Esophagus muscularis mucosa (tissue), 4 donors: ENCODE data around the gene SPON2. TPM values are rescaled to one million over a fixed set of nuclear protein-coding genes. Genes with fewer than 3 reads are reported as not detected.

ENCODE experiments used
- DNase-seq: peaks from one replicate; pipeline ENCODE4 v3.0.0-alpha.2; 2017; ENCODE audit errors: extremely low spot score
- H3K27ac ChIP-seq, 4 donors: fragments of 200-600 bp; sonication (generic); replicated peaks in 1 of 4; 1 replicate in 3 of 4; 2 replicates in 1 of 4; pipeline ENCODE4 v1.5.1; 2016 to 2019; ENCODE audit warnings: mild to moderate bottlenecking in 1 of 4
- H3K27me3 ChIP-seq, 4 donors: fragments of 200-600 bp; sonication (generic); one replicate each; pipeline versions ENCODE4 v1.5.1 to v1.6.0; 2016 to 2019
- H3K36me3 ChIP-seq, 4 donors: fragments of 200-600 bp; sonication (generic); one replicate each; pipeline ENCODE4 v1.5.1; 2016 to 2019
- H3K4me1 ChIP-seq, 4 donors: fragments of 200-600 bp; sonication (generic); one replicate each; pipeline ENCODE4 v1.5.1; 2016 to 2019
- H3K4me3 ChIP-seq, 4 donors: fragments of 200-600 bp; sonication (generic); 1 replicate in 2 of 4; 2 replicates in 2 of 4; pipeline ENCODE4 v1.5.1; 2016 to 2019; ENCODE audit warnings: mild to moderate bottlenecking in 4 of 4, moderate library complexity in 1 of 4
- H3K9me3 ChIP-seq, 4 donors: fragments of 200-600 bp; sonication (generic); 1 replicate in 3 of 4; 2 replicates in 1 of 4; pipeline ENCODE4 v1.5.1; 2016 to 2019
- CTCF ChIP-seq, 3 experiments: fragments of 200-600 bp in 2 of 3; fragments of 450-650 bp in 1 of 3; sonication (generic) in 2 of 3; IDR thresholded peaks; one replicate each; pipeline ENCODE4 v1.5.1; 2017 to 2019; ENCODE audit warnings: antibody characterized with exemption in 3 of 3, mild to moderate bottlenecking in 2 of 3, moderate library complexity in 1 of 3
- EP300 ChIP-seq: sonication (generic); formaldehyde crosslinking; IDR thresholded peaks from one replicate; pipeline ENCODE4 v1.6.1; 2017; ENCODE audit warnings: antibody characterized with exemption
- POLR2A ChIP-seq: fragments of 450-650 bp; IDR thresholded peaks from one replicate; pipeline ENCODE4 v1.6.1; 2017; ENCODE audit warnings: antibody characterized with exemption, moderate library complexity, mild to moderate bottlenecking, low read depth
- POLR2AphosphoS5 ChIP-seq, 2 donors: sonication (generic); formaldehyde crosslinking; IDR thresholded peaks; one replicate each; pipeline ENCODE4 v1.6.1; 2017; ENCODE audit warnings: antibody characterized with exemption in 2 of 2
- WGBS: methylation state at CpG from one replicate; pipeline ENCODE4 v1.1.5; 2018; 5-methylcytosine and 5-hydroxymethylcytosine counted together
- intact Hi-C: fragments of 100-400 bp; cut with DNase I; formaldehyde crosslinking; loops from one replicate; pipeline ENCODE4 v1.15.1; 2023
- total RNA-seq, 4 donors: library from RNA; depleted of rRNA; stranded (reverse); fragments of >200 nt; gene quantifications; one replicate each; pipeline versions ENCODE4 v1.1.0 to v1.2.1, GENCODE V29; 2016

Gene SPON2
- total RNA-seq, 4 donors from 2014 or later: 21.3 to 72.9 (median 58.3) TPM

GRCh38 chr4:1169691-1170096, 2.7 kb downstream of the SPON2 start:
- DNase-seq: peak; percentile 87
- intact Hi-C loops: loop anchor here (5.0 to 10.0 kb wide), 2 partner anchors 43 to 175 kb away; partner anchors contain the start of gene UVSSA
- H3K9me3 ChIP-seq: no peaks in the 10 kb centered on the region
- no CpG with 5 or more reads among the region's 13 CpGs for WGBS
- TF ChIP-seq POLR2AphosphoS5 (IDR thresholded peaks at IDR 0.05): no peak
- no peak for TF ChIP-seq EP300
- TF ChIP-seq POLR2A: no peak
- TF ChIP-seq CTCF (IDR thresholded peaks at IDR 0.05): no peak
- H3K4me3 ChIP-seq: no peak overlapping the region
- H3K4me1 ChIP-seq: peaks cover 47 to 58% (median 56%) of the 10 kb centered on the region in 4 donors
- H3K36me3 ChIP-seq: peaks cover 0 to 8% (median 0%) of the 10 kb centered on the region in 4 donors
- no peak overlapping the region for H3K27ac ChIP-seq
- peaks cover 8 to 49% (median 26%) of the 10 kb centered on the region in 4 donors for H3K27me3 ChIP-seq

GRCh38 chr4:1169171-1169671, 3.2 kb downstream of the SPON2 start:
- peaks cover 0 to 8% (median 0%) of the 10 kb centered on the region in 4 donors for H3K36me3 ChIP-seq
- intact Hi-C loops: loop anchor here (5.0 to 10.0 kb wide), 2 partner anchors 43 to 176 kb away; partner anchors contain the start of gene UVSSA
- H3K9me3 ChIP-seq: no peaks in the 10 kb centered on the region
- no peak overlapping the region for H3K27ac ChIP-seq
- 80% methylated on average over 1 of the region's 17 CpGs for WGBS
- peaks cover 47 to 58% (median 56%) of the 10 kb centered on the region in 4 donors for H3K4me1 ChIP-seq
- peaks cover 8 to 49% (median 26%) of the 10 kb centered on the region in 4 donors for H3K27me3 ChIP-seq
- no peak overlapping the region for H3K4me3 ChIP-seq
- peak; percentile 90 for DNase-seq
- TF ChIP-seq POLR2A (no peak), POLR2AphosphoS5 (IDR thresholded peaks at IDR 0.05) (no peak), EP300 (no peak), CTCF (IDR thresholded peaks at IDR 0.05) (no peak)

GRCh38 chr4:1168191-1169101, 3.9 kb downstream of the SPON2 start:
- intact Hi-C loops: loop anchor here (5.0 to 10.0 kb wide), 2 partner anchors 44 to 176 kb away; partner anchors contain the start of gene UVSSA
- Histone ChIP-seq H3K4me1 (peaks cover 39 to 56% (median 51%) of the 10 kb centered on the region in 4 donors), H3K27me3 (peaks cover 8 to 42% (median 26%) of the 10 kb centered on the region in 4 donors), H3K9me3 (no peaks in the 10 kb centered on the region), H3K27ac (no peak overlapping the region), H3K36me3 (peaks cover 0 to 8% (median 0%) of the 10 kb centered on the region in 4 donors), H3K4me3 (peak overlapping the region in 3 of 4 donors; percentile 65 to 67 (median 67))
- DNase-seq: peak; percentile 89
- WGBS: 79% methylated on average over 13 of the region's 21 CpGs
- TF ChIP-seq POLR2A (no peak), POLR2AphosphoS5 (IDR thresholded peaks at IDR 0.05) (no peak), CTCF (IDR thresholded peaks at IDR 0.05) (no peak), EP300 (no peak)

GRCh38 chr4:1167244-1167949, 5.0 kb downstream of the SPON2 start:
- 0% methylated on average over 12 of the region's 51 CpGs for WGBS
- Histone ChIP-seq H3K9me3 (no peaks in the 10 kb centered on the region), H3K27me3 (peaks cover 7 to 31% (median 22%) of the 10 kb centered on the region in 4 donors), H3K4me3 (peak overlapping the region; percentile 59 to 67 (median 66)), H3K27ac (peak overlapping the region; percentile 29 to 58 (median 42)), H3K36me3 (peaks cover 0 to 8% (median 0%) of the 10 kb centered on the region in 4 donors), H3K4me1 (peaks cover 31 to 47% (median 43%) of the 10 kb centered on the region in 4 donors)
- intact Hi-C loops: loop anchor here (2.0 to 10.0 kb wide), 4 partner anchors 45 to 177 kb away; partner anchors contain the start of gene UVSSA
- peak; percentile 93 for DNase-seq
- TF ChIP-seq CTCF (IDR thresholded peaks at IDR 0.05) (peak in 2 of 3 experiments; percentile 85 to 92), POLR2A (no peak), EP300 (no peak), POLR2AphosphoS5 (IDR thresholded peaks at IDR 0.05) (peak; percentile 29 to 45)
